ENCODE measurements around the gene PRKG2. TPM values are rescaled to one million over a fixed set of nuclear protein-coding genes. Genes with fewer than 3 reads are reported as not detected.

The PRKG2 gene
- total RNA-seq, 1 experiment from 2014 or later: 0.03 TPM

DNA sequence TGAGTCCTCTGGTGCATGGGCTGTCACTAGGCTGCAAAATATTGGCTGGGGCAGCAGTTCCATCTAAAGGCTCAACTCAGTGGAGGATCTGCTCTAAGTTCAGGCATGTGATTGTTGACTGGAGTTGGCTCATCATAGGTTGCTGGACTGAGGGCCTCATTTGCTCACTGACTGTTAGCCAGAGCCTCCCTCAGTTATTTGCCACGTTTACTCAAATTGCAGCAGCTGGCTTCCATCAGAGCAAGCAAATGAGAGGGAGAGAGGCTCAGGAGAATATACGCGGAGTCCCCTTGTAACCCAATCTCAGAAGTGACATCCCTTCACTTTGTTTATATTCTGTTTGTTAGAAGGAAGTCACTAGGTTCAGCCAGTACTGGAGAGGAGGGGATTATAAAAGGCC is 130.4 kb downstream of the PRKG2 start:
- no peaks in the 10 kb centered on the region for H3K4me1 ChIP-seq (replicated peaks)
- H3K27ac ChIP-seq: no peak overlapping the region
- DNase-seq (ENCODE audit: low read depth in 1 of 2, low spot score in 2 of 2): no peak
- no peaks in the 10 kb centered on the region for H3K27me3 ChIP-seq (replicated peaks)
- H3K4me3 ChIP-seq: no peak overlapping the region
- H3K9me3 ChIP-seq (replicated peaks): no peaks in the 10 kb centered on the region
- H3K36me3 ChIP-seq: no peaks in the 10 kb centered on the region

DNA sequence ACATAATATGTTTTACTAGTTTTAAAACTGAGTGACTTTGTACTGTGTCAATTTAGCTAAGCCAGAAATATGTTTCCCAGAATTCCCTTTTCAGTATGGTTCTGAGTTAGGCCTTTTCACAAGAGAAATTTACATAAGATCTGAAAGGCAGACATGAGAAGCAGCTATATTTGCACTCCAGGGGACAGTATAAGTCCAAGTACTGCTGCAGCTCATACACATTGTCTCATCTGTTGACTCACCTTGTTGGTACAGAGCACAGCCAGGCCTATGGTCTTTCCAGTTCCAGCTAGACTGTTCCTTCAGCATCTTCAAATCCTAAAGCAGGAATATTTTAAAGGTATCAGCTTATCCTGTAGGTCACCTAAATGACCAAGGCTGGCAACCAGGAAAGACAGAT is 131.0 kb downstream of the PRKG2 start:
- Histone ChIP-seq H3K9me3 (replicated peaks) (no peaks in the 10 kb centered on the region), H3K27ac (no peak overlapping the region), H3K4me3 (no peak overlapping the region), H3K36me3 (no peaks in the 10 kb centered on the region), H3K4me1 (replicated peaks) (no peaks in the 10 kb centered on the region), H3K27me3 (replicated peaks) (no peaks in the 10 kb centered on the region)
- no peak for DNase-seq (ENCODE audit: low read depth in 1 of 2, low spot score in 2 of 2)

DNA sequence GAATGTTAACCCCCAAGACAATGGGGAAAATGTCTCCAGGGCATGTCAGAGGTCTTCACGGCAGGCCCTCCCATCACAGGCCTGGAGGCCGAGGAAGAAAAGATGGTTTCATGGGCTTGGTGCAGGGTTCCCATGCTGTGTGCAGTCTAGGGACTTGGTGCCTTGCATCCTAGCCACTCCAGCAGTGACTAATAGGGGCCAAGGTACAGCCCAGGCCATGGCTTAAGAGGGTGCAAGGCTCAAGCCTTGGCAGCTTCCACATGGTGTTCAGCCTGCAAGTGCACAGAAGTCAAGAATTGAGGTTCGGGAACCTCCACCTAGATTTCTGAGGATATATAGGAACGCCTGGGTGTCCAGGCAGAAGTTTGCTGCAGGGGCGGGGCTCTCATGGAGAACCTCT is 133.9 kb downstream of the PRKG2 start:
- Histone ChIP-seq H3K4me3 (no peak overlapping the region), H3K4me1 (replicated peaks) (no peaks in the 10 kb centered on the region), H3K9me3 (replicated peaks) (no peaks in the 10 kb centered on the region), H3K27me3 (replicated peaks) (no peaks in the 10 kb centered on the region), H3K36me3 (no peaks in the 10 kb centered on the region), H3K27ac (no peak overlapping the region)
- DNase-seq (ENCODE audit: low read depth in 1 of 2, low spot score in 2 of 2): no peak

DNA sequence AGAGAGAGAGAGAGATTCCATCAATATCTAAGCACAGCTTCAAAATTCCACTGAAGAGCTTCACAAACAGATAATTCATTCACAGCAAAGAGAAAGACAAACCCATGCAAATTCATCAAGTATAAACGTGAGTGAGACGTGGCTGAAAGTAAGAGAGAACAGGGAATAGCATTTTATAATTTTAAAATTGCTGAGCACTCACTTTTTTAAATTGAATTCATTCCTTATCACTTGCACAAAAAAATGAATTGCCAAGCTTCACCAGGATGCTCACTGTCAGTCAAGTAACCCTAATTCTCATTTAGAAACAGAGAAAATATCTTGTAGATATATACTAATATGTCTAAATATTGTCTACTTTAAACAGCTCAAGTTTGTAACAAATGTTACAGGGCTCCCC is 144.0 kb downstream of the PRKG2 start:
- Histone ChIP-seq H3K36me3 (no peaks in the 10 kb centered on the region), H3K4me1 (replicated peaks) (no peaks in the 10 kb centered on the region)

DNA sequence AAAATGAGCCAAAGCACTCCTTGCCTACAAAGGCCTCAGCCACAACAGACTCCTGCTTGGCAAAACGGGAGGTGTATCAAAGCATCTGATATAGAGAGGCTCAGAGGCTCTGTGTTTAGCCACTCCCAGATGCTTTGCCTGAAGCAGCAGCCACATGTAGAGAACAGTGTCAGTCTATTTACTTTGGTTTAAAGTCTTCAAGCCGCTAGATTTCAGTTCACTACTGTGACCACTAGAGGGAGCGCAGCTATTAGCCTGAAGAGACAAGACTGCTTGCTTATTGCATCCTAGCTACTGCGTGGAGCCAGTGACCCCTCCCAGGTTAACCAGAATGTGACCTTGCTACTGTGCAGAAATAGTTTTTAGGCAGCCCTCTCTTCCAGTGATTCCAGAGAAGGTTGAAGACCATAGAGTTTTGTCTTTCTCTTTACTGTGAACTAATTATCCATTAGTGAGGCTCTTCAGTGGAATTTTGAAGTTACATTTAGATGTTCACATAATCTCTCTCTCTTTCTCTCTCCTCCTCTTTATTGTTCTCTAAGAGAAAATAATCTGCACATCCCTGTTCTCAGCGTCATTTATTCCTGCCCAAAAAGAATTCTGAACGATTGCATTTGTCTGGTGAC is 145.2 kb downstream of the PRKG2 start:
- Histone ChIP-seq H3K27ac (no peak overlapping the region), H3K4me1 (replicated peaks) (no peaks in the 10 kb centered on the region), H3K36me3 (no peaks in the 10 kb centered on the region), H3K27me3 (replicated peaks) (peaks cover 4% of the 10 kb centered on the region; the same call in 1 of the 2 replicates), H3K4me3 (no peak overlapping the region), H3K9me3 (replicated peaks) (no peaks in the 10 kb centered on the region)
- DNase-seq (ENCODE audit: low read depth in 1 of 2, low spot score in 2 of 2): peak; percentile 53 to 60

More for the DNA sequence above, 144.0 kb downstream of the PRKG2 start:
- no peak for DNase-seq (ENCODE audit: low read depth in 1 of 2, low spot score in 2 of 2)
- no peak overlapping the region for H3K27ac ChIP-seq
- H3K9me3 ChIP-seq (replicated peaks): no peaks in the 10 kb centered on the region
- 0 out of 2 replicates have a peak, but pooled peaks cover 4% of the 10 kb centered on the region for H3K27me3 ChIP-seq (replicated peaks)
- no peak overlapping the region for H3K4me3 ChIP-seq

DNA sequence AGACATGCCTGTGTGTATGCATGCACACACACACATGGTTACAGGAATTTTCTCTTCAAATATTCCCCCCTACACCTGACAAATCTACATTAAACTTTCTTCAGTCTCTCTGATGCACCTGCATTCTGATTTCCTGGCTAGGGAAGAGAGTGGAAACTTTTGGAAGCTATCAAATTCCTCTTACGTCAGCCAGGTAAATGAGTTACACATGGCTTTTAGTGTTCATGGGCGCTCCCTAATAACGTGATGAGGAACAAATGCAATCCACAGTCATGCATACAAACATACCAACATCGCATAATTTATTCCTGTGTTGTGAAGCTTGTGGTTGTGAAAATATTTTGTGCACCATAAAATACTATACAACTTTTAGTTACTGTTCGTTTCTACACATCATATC is 149.6 kb downstream of the PRKG2 start:
- Histone ChIP-seq H3K9me3 (replicated peaks) (no peaks in the 10 kb centered on the region), H3K27ac (no peak overlapping the region), H3K4me1 (replicated peaks) (no peaks in the 10 kb centered on the region), H3K36me3 (no peaks in the 10 kb centered on the region), H3K27me3 (replicated peaks) (no peaks in the 10 kb centered on the region; the same call in 1 of the 2 replicates), H3K4me3 (no peak overlapping the region)
- DNase-seq (ENCODE audit: low read depth in 1 of 2, low spot score in 2 of 2): no peak

DNA sequence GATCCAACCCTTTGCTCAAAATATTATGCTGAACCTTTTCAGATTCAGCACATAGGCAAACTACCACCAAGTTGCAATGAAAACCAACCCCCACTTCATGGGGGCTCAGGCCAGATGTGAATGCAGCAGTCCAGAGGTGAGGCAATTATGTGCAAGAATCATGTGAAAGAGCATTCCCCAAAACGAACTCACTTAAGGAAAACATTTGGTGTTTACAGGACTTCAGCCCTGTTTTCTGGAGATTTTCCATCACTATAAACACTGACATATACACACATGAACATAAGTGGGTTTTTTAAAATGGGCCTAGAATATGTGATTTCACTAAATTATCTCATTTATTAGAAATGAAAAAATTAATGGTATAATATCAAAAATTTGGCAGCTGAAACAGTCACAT is 153.0 kb downstream of the PRKG2 start:
- H3K36me3 ChIP-seq: no peaks in the 10 kb centered on the region
- H3K27ac ChIP-seq: no peak overlapping the region
- DNase-seq (ENCODE audit: low read depth in 1 of 2, low spot score in 2 of 2): no peak
- H3K27me3 ChIP-seq (replicated peaks): peaks cover 4% of the 10 kb centered on the region
- H3K9me3 ChIP-seq (replicated peaks): no peaks in the 10 kb centered on the region
- no peaks in the 10 kb centered on the region for H3K4me1 ChIP-seq (replicated peaks)
- no peak overlapping the region for H3K4me3 ChIP-seq

DNA sequence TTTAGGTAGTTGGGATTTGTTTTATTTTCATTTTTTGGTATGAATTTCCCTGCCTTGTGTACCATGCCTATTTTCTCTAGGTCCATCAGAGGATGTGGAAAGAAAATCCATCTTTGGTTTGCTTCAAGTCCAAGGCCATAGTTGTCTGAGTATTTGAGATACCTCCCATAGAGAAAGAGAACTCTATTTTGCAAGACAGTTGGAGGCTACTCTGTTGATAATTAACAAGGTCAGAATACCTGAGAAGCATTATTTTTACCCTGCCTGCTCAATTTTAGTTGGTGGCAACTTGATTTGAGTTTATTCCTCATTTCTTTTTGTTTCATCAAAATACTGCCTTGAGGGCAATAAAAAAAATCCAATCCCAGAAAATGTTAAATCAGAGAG is 153.7 kb downstream of the PRKG2 start:
- Histone ChIP-seq H3K36me3 (no peaks in the 10 kb centered on the region), H3K27ac (no peak overlapping the region), H3K9me3 (replicated peaks) (no peaks in the 10 kb centered on the region), H3K4me1 (replicated peaks) (no peaks in the 10 kb centered on the region), H3K4me3 (no peak overlapping the region), H3K27me3 (replicated peaks) (peaks cover 4% of the 10 kb centered on the region)
- DNase-seq (ENCODE audit: low read depth in 1 of 2, low spot score in 2 of 2): no peak

DNA sequence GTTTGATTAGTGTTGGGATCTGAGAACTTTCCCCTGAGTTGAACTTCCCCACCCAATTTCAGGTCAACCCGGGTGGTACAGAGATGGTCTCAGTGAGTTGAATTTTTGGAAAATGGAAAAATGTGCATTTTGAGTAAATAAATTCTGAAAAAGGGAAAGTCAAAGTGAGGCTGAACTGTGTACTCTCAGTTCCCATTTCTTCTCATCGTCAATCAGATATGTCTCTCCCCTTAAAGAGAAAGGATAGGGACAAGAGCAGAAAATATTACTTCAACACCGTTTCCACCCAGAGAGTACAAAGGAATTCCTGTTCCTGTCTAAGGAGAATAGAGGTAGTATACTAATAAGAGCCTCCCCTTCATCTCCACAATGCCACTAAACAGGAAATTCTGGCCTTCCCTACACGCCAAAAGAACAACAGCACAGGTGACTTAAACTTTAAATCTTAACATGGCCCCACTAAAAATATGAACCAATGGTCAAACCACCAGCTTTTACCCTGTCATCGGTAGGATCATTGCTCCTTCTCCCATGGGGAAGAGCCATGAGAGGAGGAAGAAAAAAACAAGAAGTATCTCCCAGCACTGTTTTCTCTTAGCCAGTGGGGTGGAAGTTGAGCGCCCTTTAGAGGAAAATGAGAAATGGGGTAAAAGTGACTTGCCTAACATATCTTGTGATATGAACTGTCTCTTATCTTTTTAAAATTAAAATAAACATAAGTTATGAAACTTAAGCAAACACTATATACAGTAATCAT is 154.3 kb downstream of the PRKG2 start:
- Histone ChIP-seq H3K9me3 (replicated peaks) (no peaks in the 10 kb centered on the region), H3K4me1 (replicated peaks) (no peaks in the 10 kb centered on the region), H3K27ac (no peak overlapping the region), H3K27me3 (replicated peaks) (peaks cover 4% of the 10 kb centered on the region), H3K4me3 (no peak overlapping the region), H3K36me3 (no peaks in the 10 kb centered on the region)
- no peak for DNase-seq (ENCODE audit: low read depth in 1 of 2, low spot score in 2 of 2)

DNA sequence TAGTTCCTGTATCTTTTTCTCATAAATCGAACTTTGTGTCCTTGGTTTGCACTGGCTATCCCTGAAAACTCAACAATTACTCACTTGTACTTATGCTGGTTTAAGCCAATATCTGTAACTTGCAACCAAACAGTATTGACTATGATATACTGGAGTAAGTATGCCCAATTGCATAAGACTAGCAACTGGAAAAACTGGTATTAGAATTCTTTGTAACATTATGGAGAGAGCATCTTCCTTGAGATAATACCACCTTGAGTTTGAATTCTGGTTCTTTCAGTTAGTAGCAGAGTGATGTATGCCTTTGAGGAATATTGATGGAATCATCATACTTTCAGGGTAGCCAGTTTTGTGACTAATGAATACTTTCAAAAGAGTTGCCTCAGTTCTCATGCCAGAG is 156.4 kb downstream of the PRKG2 start:
- Histone ChIP-seq H3K27ac (no peak overlapping the region), H3K4me1 (replicated peaks) (no peaks in the 10 kb centered on the region), H3K9me3 (replicated peaks) (0 out of 2 replicates have a peak, but pooled peaks cover 2% of the 10 kb centered on the region), H3K4me3 (no peak overlapping the region), H3K36me3 (no peaks in the 10 kb centered on the region), H3K27me3 (replicated peaks) (peaks cover 4% of the 10 kb centered on the region; the same call in 1 of the 2 replicates)
- DNase-seq (ENCODE audit: low read depth in 1 of 2, low spot score in 2 of 2): no peak

DNA sequence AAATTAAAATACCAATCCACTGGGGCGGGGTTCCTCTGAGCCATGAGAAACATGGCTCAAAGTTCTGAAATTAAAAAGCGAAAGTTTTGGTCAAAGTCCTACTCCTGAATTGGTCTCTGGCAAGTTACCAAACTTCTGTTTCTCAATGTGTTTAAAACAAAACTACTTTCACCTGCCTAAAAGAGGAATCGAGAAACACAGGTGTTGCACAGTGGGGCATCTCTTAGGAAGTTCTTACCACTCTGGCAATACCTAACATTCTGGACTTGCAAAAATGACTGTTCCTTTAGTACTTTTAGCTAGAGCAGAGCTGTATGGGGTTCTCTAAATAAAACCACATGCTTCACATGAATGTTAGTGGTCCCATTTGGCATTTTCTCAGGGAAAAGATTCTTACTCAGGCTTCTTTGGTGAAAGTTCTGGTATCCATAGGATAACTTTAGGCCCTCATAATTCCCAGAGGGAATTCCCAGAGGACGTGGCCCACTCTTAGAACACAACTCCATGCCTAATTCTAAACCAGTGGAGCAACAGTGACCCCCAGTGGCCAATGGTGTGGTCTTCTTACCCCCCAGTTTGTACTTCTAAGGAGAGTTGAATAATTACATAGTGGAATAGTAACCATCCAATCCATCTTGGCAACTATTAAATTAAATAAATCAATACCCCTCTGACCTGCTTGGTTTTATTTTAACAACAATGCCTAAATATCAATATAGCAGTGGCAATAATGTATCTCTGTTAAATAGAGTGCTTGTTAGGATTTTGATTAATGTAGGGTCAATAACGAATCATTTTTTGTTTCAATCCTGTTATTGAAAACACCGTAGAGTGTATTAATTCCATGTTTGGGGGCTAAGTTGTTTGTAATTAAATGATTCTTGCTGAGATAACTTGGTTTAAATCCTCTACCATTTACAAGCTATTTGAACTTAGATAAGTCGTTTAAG is 162.6 kb downstream of the PRKG2 start:
- H3K4me3 ChIP-seq: no peak overlapping the region
- no peak overlapping the region for H3K27ac ChIP-seq
- H3K9me3 ChIP-seq (replicated peaks): 0 out of 2 replicates have a peak, but pooled peaks cover 2% of the 10 kb centered on the region
- DNase-seq (ENCODE audit: low read depth in 1 of 2, low spot score in 2 of 2): peak; percentile 44 to 54
- no peaks in the 10 kb centered on the region for H3K4me1 ChIP-seq (replicated peaks)
- H3K27me3 ChIP-seq (replicated peaks): 0 out of 2 replicates have a peak, but pooled peaks cover 7% of the 10 kb centered on the region
- H3K36me3 ChIP-seq: no peaks in the 10 kb centered on the region

DNA sequence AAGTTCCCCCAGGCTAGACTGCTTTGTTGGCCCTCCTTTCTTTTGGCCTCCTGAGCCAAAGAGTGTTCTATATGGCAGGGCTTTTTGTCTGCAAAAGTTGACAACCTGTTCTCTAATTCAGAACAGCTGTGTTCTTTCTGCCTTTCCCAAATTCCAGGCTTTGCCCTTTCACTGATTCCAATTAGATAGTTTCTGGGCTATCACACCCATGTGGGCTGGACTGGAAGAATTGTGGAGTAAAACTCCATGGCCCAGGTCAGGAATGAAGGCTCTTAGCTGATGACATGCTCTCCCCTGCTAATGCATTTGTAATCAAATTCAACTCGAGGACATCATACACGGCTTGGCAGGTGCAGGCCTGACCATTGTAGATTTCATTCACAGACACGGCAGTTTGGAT is 165.1 kb downstream of the PRKG2 start:
- no peaks in the 10 kb centered on the region for H3K4me1 ChIP-seq (replicated peaks)
- no peak overlapping the region for H3K27ac ChIP-seq
- 0 out of 2 replicates have a peak, but pooled peaks cover 2% of the 10 kb centered on the region for H3K9me3 ChIP-seq (replicated peaks)
- no peak for DNase-seq (ENCODE audit: low read depth in 1 of 2, low spot score in 2 of 2)
- H3K36me3 ChIP-seq: no peaks in the 10 kb centered on the region
- H3K27me3 ChIP-seq (replicated peaks): 0 out of 2 replicates have a peak, but pooled peaks cover 7% of the 10 kb centered on the region
- H3K4me3 ChIP-seq: no peak overlapping the region

DNA sequence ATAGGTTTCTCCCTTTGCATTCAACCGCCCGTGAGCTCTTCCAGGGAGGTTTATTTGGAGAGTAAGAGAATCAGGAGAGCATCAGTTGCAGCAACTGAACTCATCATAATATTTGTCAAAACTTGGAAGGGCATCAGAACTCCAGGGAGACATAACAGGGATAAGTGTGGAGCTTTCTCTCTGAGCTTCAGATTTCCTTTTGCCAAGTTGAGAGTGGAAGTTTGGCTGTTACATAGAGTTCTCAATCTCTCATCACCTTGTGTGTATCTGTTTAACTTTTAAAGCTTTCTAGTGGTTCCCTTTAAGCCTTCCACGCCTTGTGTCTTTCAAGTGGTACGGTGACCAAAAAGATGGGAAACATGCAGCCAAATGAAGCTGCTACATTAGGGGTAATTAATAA is 165.7 kb downstream of the PRKG2 start:
- no peaks in the 10 kb centered on the region for H3K4me1 ChIP-seq (replicated peaks)
- H3K27ac ChIP-seq: no peak overlapping the region
- 0 out of 2 replicates have a peak, but pooled peaks cover 7% of the 10 kb centered on the region for H3K27me3 ChIP-seq (replicated peaks)
- DNase-seq (ENCODE audit: low read depth in 1 of 2, low spot score in 2 of 2): no peak
- no peak overlapping the region for H3K4me3 ChIP-seq
- H3K36me3 ChIP-seq: no peaks in the 10 kb centered on the region
- no peaks in the 10 kb centered on the region for H3K9me3 ChIP-seq (replicated peaks)

All from SJSA1 (cell line).